ENCODE measurements around the gene DDHD1. TPM values are rescaled to one million over a fixed set of nuclear protein-coding genes. Genes with fewer than 3 reads are reported as not detected.

The DDHD1 gene
- polyA plus RNA-seq, 1 of the 3 experiments (the other 2 are of a cell fraction): 1.9 TPM

DNA sequence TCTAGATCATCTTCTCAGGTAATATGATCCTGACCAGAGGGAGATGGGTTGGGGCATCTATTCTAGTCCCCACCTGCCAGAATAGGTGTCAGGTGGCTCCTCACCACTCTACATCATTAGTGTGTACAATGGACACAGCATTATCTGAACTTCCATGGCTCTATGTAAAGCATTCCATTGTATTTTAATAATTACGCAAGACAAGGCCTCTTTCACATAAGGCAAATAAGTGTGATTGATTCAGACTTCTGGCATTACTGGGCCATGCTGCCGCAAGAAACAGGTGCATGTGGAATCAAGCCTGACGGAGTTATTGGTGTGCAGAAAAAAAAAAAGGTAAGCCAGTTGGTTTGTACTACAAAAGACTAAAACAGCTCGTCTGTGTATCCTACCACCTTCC is 3.1 kb upstream of the DDHD1 start (continued):
- TF ChIP-seq, protein P1, sequence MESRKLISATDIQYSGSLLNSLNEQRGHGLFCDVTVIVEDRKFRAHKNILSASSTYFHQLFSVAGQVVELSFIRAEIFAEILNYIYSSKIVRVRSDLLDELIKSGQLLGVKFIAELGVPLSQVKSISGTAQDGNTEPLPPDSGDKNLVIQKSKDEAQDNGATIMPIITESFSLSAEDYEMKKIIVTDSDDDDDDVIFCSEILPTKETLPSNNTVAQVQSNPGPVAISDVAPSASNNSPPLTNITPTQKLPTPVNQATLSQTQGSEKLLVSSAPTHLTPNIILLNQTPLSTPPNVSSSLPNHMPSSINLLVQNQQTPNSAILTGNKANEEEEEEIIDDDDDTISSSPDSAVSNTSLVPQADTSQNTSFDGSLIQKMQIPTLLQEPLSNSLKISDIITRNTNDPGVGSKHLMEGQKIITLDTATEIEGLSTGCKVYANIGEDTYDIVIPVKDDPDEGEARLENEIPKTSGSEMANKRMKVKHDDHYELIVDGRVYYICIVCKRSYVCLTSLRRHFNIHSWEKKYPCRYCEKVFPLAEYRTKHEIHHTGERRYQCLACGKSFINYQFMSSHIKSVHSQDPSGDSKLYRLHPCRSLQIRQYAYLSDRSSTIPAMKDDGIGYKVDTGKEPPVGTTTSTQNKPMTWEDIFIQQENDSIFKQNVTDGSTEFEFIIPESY (IDR thresholded peaks at IDR 0.05; ENCODE audit: borderline replicate concordance, low read depth): no peak
- no peak for TF ChIP-seq TCF12 (IDR thresholded peaks at IDR 0.05)

DNA sequence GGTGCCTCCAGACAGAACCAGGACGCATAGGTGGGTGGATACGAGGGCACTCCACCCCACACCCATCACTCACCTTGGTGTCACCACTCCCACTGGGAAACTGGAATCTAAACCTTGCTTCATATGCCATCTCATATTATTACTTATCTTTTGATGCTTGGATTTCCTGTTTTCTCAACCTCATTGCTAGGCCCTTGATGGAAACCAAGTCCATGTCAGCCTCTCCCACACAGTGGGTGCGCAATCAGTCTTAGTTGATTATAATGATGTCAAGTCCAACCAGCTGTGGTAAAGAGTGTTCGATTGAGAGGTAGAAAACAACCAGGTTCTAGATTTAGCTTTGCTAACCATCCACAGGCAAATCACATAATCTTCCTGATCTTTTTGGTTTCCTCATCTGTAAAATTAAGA is 584 bp upstream of the DDHD1 start:
- TF ChIP-seq YY1 (IDR thresholded peaks at IDR 0.05; ENCODE audit: low read depth) (no peak), NRF1 (IDR thresholded peaks at IDR 0.05; ENCODE audit: low read depth, low read length) (no peak), RXRA (IDR thresholded peaks at IDR 0.05; ENCODE audit: borderline replicate concordance, low read depth) (no peak), FOXM1 (IDR thresholded peaks at IDR 0.05; ENCODE audit: low read depth) (no peak), EZH2phosphoT487 (IDR thresholded peaks at IDR 0.05; ENCODE audit: borderline replicate concordance, low read depth) (no peak), JUND (IDR thresholded peaks at IDR 0.05) (no peak), EP300 (IDR thresholded peaks at IDR 0.05; ENCODE audit: borderline replicate concordance in 1 of 2, low read depth in 1 of 2, low read length in 1 of 2) (no peak), MXI1 (IDR thresholded peaks at IDR 0.05; ENCODE audit: low read depth, low read length) (no peak), POLR2AphosphoS5 (IDR thresholded peaks at IDR 0.05; ENCODE audit: low read depth, low read length) (no peak), FOXJ3 (CRISPR knock-in tag; IDR thresholded peaks at IDR 0.05) (no peak), SIN3A (IDR thresholded peaks at IDR 0.05; ENCODE audit: borderline replicate concordance, low read depth, low read length) (no peak), RAD21 (IDR thresholded peaks at IDR 0.05; ENCODE audit: low read length) (no peak), MEF2A (IDR thresholded peaks at IDR 0.05; ENCODE audit: borderline replicate concordance, low read depth) (no peak), GABPA (IDR thresholded peaks at IDR 0.05; ENCODE audit: low read depth) (no peak)
- TF ChIP-seq, protein P2, sequence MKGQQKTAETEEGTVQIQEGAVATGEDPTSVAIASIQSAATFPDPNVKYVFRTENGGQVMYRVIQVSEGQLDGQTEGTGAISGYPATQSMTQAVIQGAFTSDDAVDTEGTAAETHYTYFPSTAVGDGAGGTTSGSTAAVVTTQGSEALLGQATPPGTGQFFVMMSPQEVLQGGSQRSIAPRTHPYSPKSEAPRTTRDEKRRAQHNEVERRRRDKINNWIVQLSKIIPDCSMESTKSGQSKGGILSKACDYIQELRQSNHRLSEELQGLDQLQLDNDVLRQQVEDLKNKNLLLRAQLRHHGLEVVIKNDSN (IDR thresholded peaks at IDR 0.05; ENCODE audit: borderline replicate concordance, low read depth): no peak
- TF ChIP-seq, protein P1 (IDR thresholded peaks at IDR 0.05; ENCODE audit: borderline replicate concordance, low read depth): no peak
- TF ChIP-seq, protein P3, sequence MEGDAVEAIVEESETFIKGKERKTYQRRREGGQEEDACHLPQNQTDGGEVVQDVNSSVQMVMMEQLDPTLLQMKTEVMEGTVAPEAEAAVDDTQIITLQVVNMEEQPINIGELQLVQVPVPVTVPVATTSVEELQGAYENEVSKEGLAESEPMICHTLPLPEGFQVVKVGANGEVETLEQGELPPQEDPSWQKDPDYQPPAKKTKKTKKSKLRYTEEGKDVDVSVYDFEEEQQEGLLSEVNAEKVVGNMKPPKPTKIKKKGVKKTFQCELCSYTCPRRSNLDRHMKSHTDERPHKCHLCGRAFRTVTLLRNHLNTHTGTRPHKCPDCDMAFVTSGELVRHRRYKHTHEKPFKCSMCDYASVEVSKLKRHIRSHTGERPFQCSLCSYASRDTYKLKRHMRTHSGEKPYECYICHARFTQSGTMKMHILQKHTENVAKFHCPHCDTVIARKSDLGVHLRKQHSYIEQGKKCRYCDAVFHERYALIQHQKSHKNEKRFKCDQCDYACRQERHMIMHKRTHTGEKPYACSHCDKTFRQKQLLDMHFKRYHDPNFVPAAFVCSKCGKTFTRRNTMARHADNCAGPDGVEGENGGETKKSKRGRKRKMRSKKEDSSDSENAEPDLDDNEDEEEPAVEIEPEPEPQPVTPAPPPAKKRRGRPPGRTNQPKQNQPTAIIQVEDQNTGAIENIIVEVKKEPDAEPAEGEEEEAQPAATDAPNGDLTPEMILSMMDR (IDR thresholded peaks at IDR 0.05): no peak
- TF ChIP-seq, protein P4, sequence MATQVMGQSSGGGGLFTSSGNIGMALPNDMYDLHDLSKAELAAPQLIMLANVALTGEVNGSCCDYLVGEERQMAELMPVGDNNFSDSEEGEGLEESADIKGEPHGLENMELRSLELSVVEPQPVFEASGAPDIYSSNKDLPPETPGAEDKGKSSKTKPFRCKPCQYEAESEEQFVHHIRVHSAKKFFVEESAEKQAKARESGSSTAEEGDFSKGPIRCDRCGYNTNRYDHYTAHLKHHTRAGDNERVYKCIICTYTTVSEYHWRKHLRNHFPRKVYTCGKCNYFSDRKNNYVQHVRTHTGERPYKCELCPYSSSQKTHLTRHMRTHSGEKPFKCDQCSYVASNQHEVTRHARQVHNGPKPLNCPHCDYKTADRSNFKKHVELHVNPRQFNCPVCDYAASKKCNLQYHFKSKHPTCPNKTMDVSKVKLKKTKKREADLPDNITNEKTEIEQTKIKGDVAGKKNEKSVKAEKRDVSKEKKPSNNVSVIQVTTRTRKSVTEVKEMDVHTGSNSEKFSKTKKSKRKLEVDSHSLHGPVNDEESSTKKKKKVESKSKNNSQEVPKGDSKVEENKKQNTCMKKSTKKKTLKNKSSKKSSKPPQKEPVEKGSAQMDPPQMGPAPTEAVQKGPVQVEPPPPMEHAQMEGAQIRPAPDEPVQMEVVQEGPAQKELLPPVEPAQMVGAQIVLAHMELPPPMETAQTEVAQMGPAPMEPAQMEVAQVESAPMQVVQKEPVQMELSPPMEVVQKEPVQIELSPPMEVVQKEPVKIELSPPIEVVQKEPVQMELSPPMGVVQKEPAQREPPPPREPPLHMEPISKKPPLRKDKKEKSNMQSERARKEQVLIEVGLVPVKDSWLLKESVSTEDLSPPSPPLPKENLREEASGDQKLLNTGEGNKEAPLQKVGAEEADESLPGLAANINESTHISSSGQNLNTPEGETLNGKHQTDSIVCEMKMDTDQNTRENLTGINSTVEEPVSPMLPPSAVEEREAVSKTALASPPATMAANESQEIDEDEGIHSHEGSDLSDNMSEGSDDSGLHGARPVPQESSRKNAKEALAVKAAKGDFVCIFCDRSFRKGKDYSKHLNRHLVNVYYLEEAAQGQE (IDR thresholded peaks at IDR 0.05; ENCODE audit: low read depth, low read length): no peak
- no peak for DNase-seq
- H4K20me1 ChIP-seq (ENCODE audit: insufficient read depth): no peaks in the 10 kb centered on the region; the same call in 1 of the 2 replicates
- H3K4me2 ChIP-seq: peak overlapping the region; percentile 97; the same call in 1 of the 2 replicates
- H3K9me3 ChIP-seq: no peaks in the 10 kb centered on the region
- H3K9me2 ChIP-seq: no peaks in the 10 kb centered on the region
- peaks cover 7% of the 10 kb centered on the region for H3F3A ChIP-seq (replicated peaks; ENCODE audit: insufficient read depth)
- POLR2A ChIA-PET: interaction anchor here (1.3 to 2.8 kb wide), 5 partner anchors 8 to 363 kb away, joined by 5 to 8 read pairs (median 7); partner anchors contain the start of gene FERMT2
- CTCF ChIA-PET: no interaction called here
- peak overlapping the region; percentile 90 to 94 for H3K4me3 ChIP-seq (ENCODE audit: low read depth in 2 of 2, low read length in 1 of 2)
- H2AFZ ChIP-seq (ENCODE audit: low read depth): peak overlapping the region; percentile 84; the same call in 1 of the 2 replicates
- peak overlapping the region; percentile 61 to 77; a peak in 3 of 4 replicates for H3K27ac ChIP-seq (ENCODE audit: low read depth in 2 of 2, low read length in 1 of 2)
- no peaks in the 10 kb centered on the region for H3K36me3 ChIP-seq (replicated peaks in 1 of 2; ENCODE audit: control insufficient read depth in 1 of 2, insufficient read depth in 2 of 2, low read length in 1 of 2)
- H3K27me3 ChIP-seq (ENCODE audit: insufficient read depth): no peaks in the 10 kb centered on the region
- peaks cover 31% of the 10 kb centered on the region for H3K79me2 ChIP-seq (ENCODE audit: insufficient read depth)
- peaks cover 0 to 18% of the 10 kb centered on the region in 2 experiments; a peak in 2 of 4 replicates for H3K4me1 ChIP-seq (ENCODE audit: control insufficient read depth in 1 of 2, insufficient read depth in 2 of 2, low read depth in 1 of 2, low read length in 1 of 2)
- H3K9ac ChIP-seq: no peak overlapping the region
- WGBS (ENCODE audit: low lambda C conversion rate): 97% methylated on average over 3 of the region's 4 CpGs

All from SK-N-SH (cell line).